B cell (primary cell): ENCODE results near the gene THRA. TPM values are rescaled to one million over a fixed set of nuclear protein-coding genes. Genes with fewer than 3 reads are reported as not detected.

Experiments
- ATAC-seq: fragments of 200-7000 bp; cut with Tn5 transposase; one replicate; pipeline ENCODE4 v1.10.0; 2021; ENCODE audit warnings: low read depth, mild to moderate bottlenecking, moderate number of reproducible peaks, moderate library complexity
- CTCF ChIA-PET: fragments of 350-600 bp; sonication (Branson Sonifier 250); formaldehyde crosslinking; loops from one replicate; lab custom pipeline; 2021; ENCODE audit warnings: antibody characterized with exemption, inconsistent platforms; lab: Charles Lee
- POLR2A ChIA-PET: fragments of 350-600 bp; sonication (Branson Sonifier 250); formaldehyde crosslinking; loops from one replicate; lab custom pipeline; 2021; ENCODE audit warnings: antibody characterized with exemption; lab: Charles Lee
- DNase-seq: peaks from one replicate; pipeline ENCODE4 v3.0.0; 2013
- H2AFZ ChIP-seq: 2 replicates; pipeline ENCODE4 v1.6.1; 2012; ENCODE audit warnings: mild to moderate bottlenecking, low read depth, low read length; ENCODE audit not compliant: insufficient read depth, poor library complexity, severe bottlenecking
- H3K27ac ChIP-seq, 2 donors: 1 replicate in 1 of 2; 2 replicates in 1 of 2; pipeline ENCODE4 v1.5.1; 2012 to 2013; ENCODE audit warnings: low read length in 2 of 2, mild to moderate bottlenecking in 2 of 2, moderate library complexity in 1 of 2
- H3K27me3 ChIP-seq, 4 experiments: fragments of 200-600 bp in 1 of 4; sonication (generic) in 1 of 4; replicated peaks in 1 of 4; 1 replicate in 2 of 4; 2 replicates in 2 of 4; pipeline versions ENCODE4 v1.6.1 to v1.7.0; 2013 to 2016; ENCODE audit warnings: low read length in 3 of 4, mild to moderate bottlenecking in 2 of 4, mixed read lengths in 1 of 4, moderate library complexity in 1 of 4; ENCODE audit not compliant: insufficient read depth in 4 of 4, control insufficient read depth in 3 of 4; ENCODE audit errors: control extremely low read depth in 1 of 4
- H3K36me3 ChIP-seq, 2 experiments: replicated peaks in 1 of 2; 1 replicate in 1 of 2; 2 replicates in 1 of 2; pipeline versions ENCODE4 v1.6.1 to v1.7.1; 2013; ENCODE audit warnings: low read length in 1 of 2; ENCODE audit not compliant: insufficient read depth in 2 of 2, control insufficient read depth in 1 of 2; ENCODE audit errors: control extremely low read depth in 1 of 2, extremely low read depth in 1 of 2
- H3K4me1 ChIP-seq, 2 donors: fragments of 200-600 bp in 1 of 2; sonication (generic) in 1 of 2; 1 replicate in 1 of 2; 2 replicates in 1 of 2; pipeline versions ENCODE4 v1.5.1 to v1.6.1; 2013 to 2017; ENCODE audit warnings: low read length in 2 of 2; ENCODE audit not compliant: control insufficient read depth in 2 of 2, insufficient read depth in 2 of 2
- H3K4me2 ChIP-seq: replicated peaks from 2 replicates; pipeline ENCODE3; 2012; ENCODE audit warnings: mild to moderate bottlenecking, low read depth, low read length; ENCODE audit not compliant: poor library complexity, severe bottlenecking
- H3K4me3 ChIP-seq, 5 experiments: fragments of 200-600 bp in 1 of 5; sonication (generic) in 1 of 5; 1 replicate in 3 of 5; 2 replicates in 2 of 5; pipeline versions ENCODE4 v1.5.1 to v1.7.0; 2011 to 2016; ENCODE audit warnings: low read length in 4 of 5, mild to moderate bottlenecking in 4 of 5, low read depth in 2 of 5, control low read depth in 1 of 5, moderate library complexity in 1 of 5; ENCODE audit not compliant: insufficient read depth in 1 of 5; ENCODE audit errors: control extremely low read depth in 1 of 5, extremely low read depth in 1 of 5
- H3K79me2 ChIP-seq: fragments of 200-600 bp; sonication (generic); one replicate; pipeline ENCODE4 v1.6.0; 2016; ENCODE audit warnings: low read length; ENCODE audit not compliant: control insufficient read depth, insufficient read depth
- H3K9ac ChIP-seq: fragments of 200-600 bp; sonication (generic); 2 replicates; pipeline ENCODE4 v1.6.1; 2017; ENCODE audit warnings: mild to moderate bottlenecking, low read length, moderate library complexity
- H3K9me3 ChIP-seq, 3 donors: one replicate each; pipeline versions ENCODE4 v1.6.1 to v1.7.1; 2013; ENCODE audit warnings: low read length in 2 of 3; ENCODE audit not compliant: control insufficient read depth in 2 of 3, insufficient read depth in 1 of 3; ENCODE audit errors: control extremely low read depth in 1 of 3
- H4K20me1 ChIP-seq: 2 replicates; pipeline ENCODE4 v1.6.0; 2012; ENCODE audit warnings: mild to moderate bottlenecking, low read length; ENCODE audit not compliant: insufficient read depth, control insufficient read depth, poor library complexity, severe bottlenecking
- H3K27ac Mint-ChIP-seq: one replicate; pipeline ENCODE4 v1.8.0; 2021; ENCODE audit warnings: mixed read lengths
- H3K27me3 Mint-ChIP-seq: one replicate; pipeline ENCODE4 v1.8.0; 2021; ENCODE audit warnings: mixed read lengths
- H3K4me1 Mint-ChIP-seq: one replicate; pipeline ENCODE4 v1.8.0; 2021; ENCODE audit warnings: mixed read lengths
- H3K4me3 Mint-ChIP-seq: one replicate; pipeline ENCODE4 v1.8.0; 2021; ENCODE audit warnings: mixed read lengths
- H3K9me3 Mint-ChIP-seq: one replicate; pipeline ENCODE4 v1.8.0; 2022; ENCODE audit warnings: mixed read lengths; ENCODE audit not compliant: insufficient read depth
- EZH2 ChIP-seq: IDR thresholded peaks from 2 replicates; pipeline ENCODE4 v1.6.1; 2012; ENCODE audit warnings: borderline replicate concordance, low read depth, mild to moderate bottlenecking, moderate library complexity, low read length; ENCODE audit not compliant: insufficient read depth, poor library complexity, severe bottlenecking
- WGBS: methylation state at CpG from one replicate; pipeline ENCODE4 v1.1.5; 2013; ENCODE audit warnings: missing lambda C conversion rate; ENCODE audit not compliant: insufficient coverage; 5-methylcytosine and 5-hydroxymethylcytosine counted together
- intact Hi-C: fragments of 100-400 bp; cut with micrococcal nuclease; formaldehyde crosslinking; loops from one replicate; pipeline ENCODE4 v1.10.0; 2022
- polyA plus RNA-seq: library from polyadenylated mRNA; depleted of rRNA; stranded (reverse); fragments of >200 nt; gene quantifications from 2 replicates; pipeline ENCODE4 v1.2.3, GENCODE V29; 2012
- total RNA-seq, 2 donors: library from RNA; stranded (reverse); fragments of 120-200 nt in 1 of 2; gene quantifications; 1 replicate in 1 of 2; 2 replicates in 1 of 2; pipeline versions ENCODE4 v1.2.3 to v1.2.4, GENCODE V29; 2013 to 2022
- TF ChIP-seq, protein P1 (sequence below): fragments of 200-600 bp; IDR thresholded peaks from one replicate; pipeline ENCODE4 v1.8.0; 2022; ENCODE audit warnings: antibody characterized with exemption, mild to moderate bottlenecking

Gene THRA
- total and polyA plus RNA-seq, 2 donors (not counting 1 experiment from before 2014, with no cell fraction given) = 8.0 to 17.1 TPM

DNA sequence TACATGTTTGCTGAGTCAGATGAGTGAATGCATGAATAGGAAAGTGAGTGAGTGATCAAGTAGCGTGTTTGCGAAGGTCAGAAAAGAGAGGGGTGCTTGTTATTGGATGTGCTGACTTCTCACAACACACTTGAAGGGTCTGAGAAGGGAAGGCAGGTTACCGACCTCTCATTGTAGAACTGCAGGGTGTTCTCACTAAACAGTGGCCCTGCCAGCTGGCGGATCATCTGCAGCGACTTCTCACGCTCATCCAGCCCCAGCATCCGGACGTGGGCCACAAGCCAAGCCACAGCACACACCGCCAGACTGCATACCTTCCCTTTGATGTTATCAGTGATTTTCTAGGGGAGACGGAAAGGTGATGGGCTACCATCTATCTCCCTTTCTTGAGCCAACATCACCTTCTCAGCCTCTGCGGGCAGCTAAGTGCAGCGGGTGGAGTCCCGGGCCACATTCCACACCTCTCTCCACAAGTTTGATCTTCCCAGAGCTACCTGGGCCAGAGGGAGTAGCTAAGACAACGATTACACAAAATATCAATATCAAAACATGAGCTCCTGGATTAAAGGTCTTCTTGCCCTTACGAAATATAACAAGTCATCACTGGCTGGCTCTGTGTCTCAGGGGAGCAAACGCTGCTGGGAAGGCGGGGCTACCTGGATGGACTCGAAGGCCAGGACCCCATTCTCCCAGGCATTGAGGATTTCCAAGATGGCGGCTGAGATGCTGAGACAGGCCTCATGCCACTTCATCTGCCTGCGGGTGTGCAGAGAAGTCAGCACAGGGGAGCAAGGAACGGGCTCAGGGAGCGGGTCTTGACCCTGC lies 36.6 kb upstream of the THRA start:
- H3K9me3 Mint-ChIP-seq = no peaks in the 10 kb centered on the region
- Histone ChIP-seq H3K27ac (no peak overlapping the region), H3K4me1 (peaks cover 0 to 5% of the 10 kb centered on the region in 2 donors), H2AFZ (no peak overlapping the region), H3K9ac (no peak overlapping the region), H3K36me3 (peaks cover 0 to 73% of the 10 kb centered on the region in 2 experiments), H3K9me3 (no peaks in the 10 kb centered on the region), H4K20me1 (no peaks in the 10 kb centered on the region), H3K79me2 (no peaks in the 10 kb centered on the region), H3K4me3 (no peak overlapping the region), H3K27me3 (no peaks in the 10 kb centered on the region), H3K4me2 (no peak overlapping the region)
- intact Hi-C loops = no loop called here
- ChIA-PET POLR2A (interaction anchor here (0.5 kb wide), 1 partner anchor 156 kb away, joined by 8 read pairs; no protein-coding TSS in a partner anchor), CTCF (interaction anchor here (0.6 to 5.9 kb wide), 19 partner anchors 11 to 478 kb away, joined by 3 to 55 read pairs (median 4); partner anchors contain the start of genes CSF3 and MED24)
- no peak for TF ChIP-seq EZH2
- TF ChIP-seq, protein P1, sequence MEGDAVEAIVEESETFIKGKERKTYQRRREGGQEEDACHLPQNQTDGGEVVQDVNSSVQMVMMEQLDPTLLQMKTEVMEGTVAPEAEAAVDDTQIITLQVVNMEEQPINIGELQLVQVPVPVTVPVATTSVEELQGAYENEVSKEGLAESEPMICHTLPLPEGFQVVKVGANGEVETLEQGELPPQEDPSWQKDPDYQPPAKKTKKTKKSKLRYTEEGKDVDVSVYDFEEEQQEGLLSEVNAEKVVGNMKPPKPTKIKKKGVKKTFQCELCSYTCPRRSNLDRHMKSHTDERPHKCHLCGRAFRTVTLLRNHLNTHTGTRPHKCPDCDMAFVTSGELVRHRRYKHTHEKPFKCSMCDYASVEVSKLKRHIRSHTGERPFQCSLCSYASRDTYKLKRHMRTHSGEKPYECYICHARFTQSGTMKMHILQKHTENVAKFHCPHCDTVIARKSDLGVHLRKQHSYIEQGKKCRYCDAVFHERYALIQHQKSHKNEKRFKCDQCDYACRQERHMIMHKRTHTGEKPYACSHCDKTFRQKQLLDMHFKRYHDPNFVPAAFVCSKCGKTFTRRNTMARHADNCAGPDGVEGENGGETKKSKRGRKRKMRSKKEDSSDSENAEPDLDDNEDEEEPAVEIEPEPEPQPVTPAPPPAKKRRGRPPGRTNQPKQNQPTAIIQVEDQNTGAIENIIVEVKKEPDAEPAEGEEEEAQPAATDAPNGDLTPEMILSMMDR = no peak
- H3K27ac Mint-ChIP-seq = no peak overlapping the region
- no peak for DNase-seq
- no peak overlapping the region for H3K4me3 Mint-ChIP-seq
- no peak for ATAC-seq
- WGBS = 98% methylated on average over 19 of the region's 22 CpGs
- H3K27me3 Mint-ChIP-seq = no peaks in the 10 kb centered on the region
- peaks cover 4% of the 10 kb centered on the region for H3K4me1 Mint-ChIP-seq
